Measurements from ENCODE around the gene HNRNPLL.
"Not testable (repeated sequence)": the region's sequence is repeated elsewhere in the genome, so short reads cannot be mapped to it uniquely, and the experiment has no call there.

Gene HNRNPLL

GRCh38 chr2:38619458-38620164, 16.9 kb upstream of the HNRNPLL start:
- Histone ChIP-seq H3K4me3 (ENCODE audit: low read depth, low read length) (no peak overlapping the region), H3K79me2 (ENCODE audit: control insufficient read depth, insufficient read depth, low read length, unreplicated experiment) (no peaks in the 10 kb centered on the region), H3K36me3 (ENCODE audit: insufficient read depth, low read length) (no peaks in the 10 kb centered on the region), H2AFZ (ENCODE audit: low read length, unreplicated experiment) (no peak overlapping the region), H3K27me3 (ENCODE audit: insufficient read depth, low read length) (no peaks in the 10 kb centered on the region; the same call in 1 of the 2 replicates), H3K4me1 (ENCODE audit: control insufficient read depth, insufficient read depth, low read length, unreplicated experiment) (peaks cover 9% of the 10 kb centered on the region), H3K27ac (ENCODE audit: low read depth, low read length) (no peak overlapping the region)

- no peak overlapping the region for H3K4me3 ChIP-seq (ENCODE audit: low read depth, low read length)
- no peaks in the 10 kb centered on the region for H3K36me3 ChIP-seq (ENCODE audit: insufficient read depth, low read length)
- no peak overlapping the region for H2AFZ ChIP-seq (ENCODE audit: low read length, unreplicated experiment)
- H3K4me1 ChIP-seq (ENCODE audit: control insufficient read depth, insufficient read depth, low read length, unreplicated experiment): peaks cover 9% of the 10 kb centered on the region
- no peak overlapping the region for H3K27ac ChIP-seq (ENCODE audit: low read depth, low read length)
- H3K79me2 ChIP-seq (ENCODE audit: control insufficient read depth, insufficient read depth, low read length, unreplicated experiment): no peaks in the 10 kb centered on the region
- H3K27me3 ChIP-seq (ENCODE audit: insufficient read depth, low read length): no peaks in the 10 kb centered on the region; the same call in 1 of the 2 replicates
These were observed 14.6 kb upstream of the HNRNPLL start for GRCh38 chr2:38617301-38617700.

- no peaks in the 10 kb centered on the region for H3K79me2 ChIP-seq (ENCODE audit: control insufficient read depth, insufficient read depth, low read length, unreplicated experiment)
- no peaks in the 10 kb centered on the region; the same call in 1 of the 2 replicates for H3K27me3 ChIP-seq (ENCODE audit: insufficient read depth, low read length)
These were observed 12.5 kb upstream of the HNRNPLL start for GRCh38 chr2:38615237-38615636.

GRCh38 chr2:38613849-38614213, 11.1 kb upstream of the HNRNPLL start:
- no peak overlapping the region for H3K27ac ChIP-seq (ENCODE audit: low read depth, low read length)
- no peak overlapping the region for H2AFZ ChIP-seq (ENCODE audit: low read length, unreplicated experiment)

More at GRCh38 chr2:38615237-38615636, 12.5 kb upstream of the HNRNPLL start:
- no peaks in the 10 kb centered on the region for H3K36me3 ChIP-seq (ENCODE audit: insufficient read depth, low read length)
- H3K4me1 ChIP-seq (ENCODE audit: control insufficient read depth, insufficient read depth, low read length, unreplicated experiment): peaks cover 9% of the 10 kb centered on the region
- H2AFZ ChIP-seq (ENCODE audit: low read length, unreplicated experiment): no peak overlapping the region
- H3K27ac ChIP-seq (ENCODE audit: low read depth, low read length): no peak overlapping the region
- no peak overlapping the region for H3K4me3 ChIP-seq (ENCODE audit: low read depth, low read length)

GRCh38 chr2:38613126-38613848, 10.6 kb upstream of the HNRNPLL start:
- no peak overlapping the region for H2AFZ ChIP-seq (ENCODE audit: low read length, unreplicated experiment)
- peaks cover 5% of the 10 kb centered on the region for H3K4me1 ChIP-seq (ENCODE audit: control insufficient read depth, insufficient read depth, low read length, unreplicated experiment)
- no peak overlapping the region for H3K27ac ChIP-seq (ENCODE audit: low read depth, low read length)
- H3K79me2 ChIP-seq (ENCODE audit: control insufficient read depth, insufficient read depth, low read length, unreplicated experiment): no peaks in the 10 kb centered on the region
- H3K27me3 ChIP-seq (ENCODE audit: insufficient read depth, low read length): no peaks in the 10 kb centered on the region; the same call in 1 of the 2 replicates
- no peaks in the 10 kb centered on the region for H3K36me3 ChIP-seq (ENCODE audit: insufficient read depth, low read length)
- H3K4me3 ChIP-seq (ENCODE audit: low read depth, low read length): no peak overlapping the region

More at GRCh38 chr2:38613849-38614213, 11.1 kb upstream of the HNRNPLL start:
- Histone ChIP-seq H3K4me1 (ENCODE audit: control insufficient read depth, insufficient read depth, low read length, unreplicated experiment) (peaks cover 5% of the 10 kb centered on the region), H3K27me3 (ENCODE audit: insufficient read depth, low read length) (no peaks in the 10 kb centered on the region; the same call in 1 of the 2 replicates), H3K79me2 (ENCODE audit: control insufficient read depth, insufficient read depth, low read length, unreplicated experiment) (no peaks in the 10 kb centered on the region), H3K4me3 (ENCODE audit: low read depth, low read length) (no peak overlapping the region), H3K36me3 (ENCODE audit: insufficient read depth, low read length) (no peaks in the 10 kb centered on the region)

- H3K36me3 ChIP-seq (ENCODE audit: insufficient read depth, low read length): no peaks in the 10 kb centered on the region
- no peaks in the 10 kb centered on the region for H3K79me2 ChIP-seq (ENCODE audit: control insufficient read depth, insufficient read depth, low read length, unreplicated experiment)
- no peak overlapping the region for H2AFZ ChIP-seq (ENCODE audit: low read length, unreplicated experiment)
- no peak overlapping the region for H3K27ac ChIP-seq (ENCODE audit: low read depth, low read length)
- peaks cover 5% of the 10 kb centered on the region for H3K4me1 ChIP-seq (ENCODE audit: control insufficient read depth, insufficient read depth, low read length, unreplicated experiment)
- no peak overlapping the region for H3K4me3 ChIP-seq (ENCODE audit: low read depth, low read length)
- no peaks in the 10 kb centered on the region for H3K27me3 ChIP-seq (ENCODE audit: insufficient read depth, low read length)
These were observed 8.4 kb upstream of the HNRNPLL start for GRCh38 chr2:38610851-38611801.

GRCh38 chr2:38609246-38609645, 6.5 kb upstream of the HNRNPLL start:
- not testable (repeated sequence) for H3K4me1 ChIP-seq (ENCODE audit: control insufficient read depth, insufficient read depth, low read length, unreplicated experiment); H3K27me3 ChIP-seq (ENCODE audit: insufficient read depth, low read length); H3K4me3 ChIP-seq (ENCODE audit: low read depth, low read length); H2AFZ ChIP-seq (ENCODE audit: low read length, unreplicated experiment); H3K36me3 ChIP-seq (ENCODE audit: insufficient read depth, low read length); H3K27ac ChIP-seq (ENCODE audit: low read depth, low read length); H3K79me2 ChIP-seq (ENCODE audit: control insufficient read depth, insufficient read depth, low read length, unreplicated experiment)

- H3K27me3 ChIP-seq (ENCODE audit: insufficient read depth, low read length): no peaks in the 10 kb centered on the region
- no peaks in the 10 kb centered on the region for H3K36me3 ChIP-seq (ENCODE audit: insufficient read depth, low read length)
- H3K4me3 ChIP-seq (ENCODE audit: low read depth, low read length): no peak overlapping the region
- no peak overlapping the region for H2AFZ ChIP-seq (ENCODE audit: low read length, unreplicated experiment)
- H3K27ac ChIP-seq (ENCODE audit: low read depth, low read length): no peak overlapping the region
- H3K79me2 ChIP-seq (ENCODE audit: control insufficient read depth, insufficient read depth, low read length, unreplicated experiment): no peaks in the 10 kb centered on the region
- H3K4me1 ChIP-seq (ENCODE audit: control insufficient read depth, insufficient read depth, low read length, unreplicated experiment): peaks cover 3% of the 10 kb centered on the region
These were observed 6.0 kb upstream of the HNRNPLL start for GRCh38 chr2:38608755-38609154.

GRCh38 chr2:38605298-38605830, 2.6 kb upstream of the HNRNPLL start:
- Histone ChIP-seq H3K79me2 (ENCODE audit: control insufficient read depth, insufficient read depth, low read length, unreplicated experiment) (peaks cover 22% of the 10 kb centered on the region), H3K36me3 (ENCODE audit: insufficient read depth, low read length) (no peaks in the 10 kb centered on the region), H3K4me1 (ENCODE audit: control insufficient read depth, insufficient read depth, low read length, unreplicated experiment) (peaks cover 5% of the 10 kb centered on the region), H2AFZ (ENCODE audit: low read length, unreplicated experiment) (no peak overlapping the region), H3K4me3 (ENCODE audit: low read depth, low read length) (no peak overlapping the region), H3K27ac (ENCODE audit: low read depth, low read length) (no peak overlapping the region), H3K27me3 (ENCODE audit: insufficient read depth, low read length) (no peaks in the 10 kb centered on the region)
